Caki2 (cell line): Measurements from ENCODE around the gene DCST1. TPM values are rescaled to one million over a fixed set of nuclear protein-coding genes. Genes with fewer than 3 reads are reported as not detected.
A peak's percentile ranks its signal among the peaks of the same experiment; 100 is the strongest.

Experiments used
- DNase-seq: peaks from one replicate; pipeline ENCODE4 v3.0.0-alpha.2; 2015; ENCODE audit warnings: low read depth
- in situ Hi-C: cut with HindIII; loops from 2 replicates; pipeline ENCODE4 v1.10.0; 2016; ENCODE audit warnings: low sequenced_read_pairs, low pct_unique_long_range_greater_than_20kb, mixed read lengths
- total RNA-seq: library from RNA; depleted of rRNA; stranded (reverse); fragments of >200 nt; shearing (Covaris generic); gene quantifications from 2 replicates; pipeline ENCODE4 v1.2.3, GENCODE V29; 2014; ENCODE audit warnings: low replicate concordance

The DCST1 gene
- total RNA-seq, 1 experiment from 2014 or later, result not detected

DNA sequence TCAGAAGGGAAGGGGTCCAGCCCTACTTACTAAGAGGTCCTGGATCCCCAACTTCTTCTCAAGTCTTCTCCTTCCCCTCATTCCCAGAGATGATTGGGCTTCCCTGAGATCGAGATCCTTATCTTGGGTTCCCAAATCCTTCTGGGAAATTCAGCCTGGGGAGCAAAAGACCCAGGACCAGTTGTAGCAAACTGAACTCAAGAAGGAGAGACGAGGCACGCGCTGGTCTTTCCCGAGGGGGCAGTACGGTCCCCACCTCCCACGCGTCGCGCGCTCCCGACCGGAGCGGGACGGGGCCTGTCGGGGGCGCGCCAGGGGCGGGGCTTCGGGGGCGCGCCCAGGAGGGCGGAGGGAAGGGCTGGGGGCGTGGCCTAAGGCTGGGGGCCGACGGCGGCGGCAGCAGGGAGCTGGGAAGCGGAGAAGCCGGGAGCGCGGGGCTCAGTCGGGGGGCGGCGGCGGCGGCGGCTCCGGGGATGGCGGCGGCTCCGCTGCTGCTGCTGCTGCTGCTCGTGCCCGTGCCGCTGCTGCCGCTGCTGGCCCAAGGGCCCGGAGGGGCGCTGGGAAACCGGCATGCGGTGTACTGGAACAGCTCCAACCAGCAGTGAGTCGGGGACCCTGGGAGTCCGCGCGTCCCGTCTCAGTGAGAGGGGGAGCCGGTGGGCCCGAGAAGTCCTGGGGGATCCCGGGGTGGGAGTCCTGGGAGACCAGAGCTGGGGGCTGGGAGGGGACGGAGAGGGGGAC, 45.0 kb downstream of the DCST1 start, which contains the start of gene EFNA3:
TSS of gene EFNA3 (plus strand) at position 369 of the 741 bp plus-strand sequence. CDS start at position 474, 105 bp downstream.
- DNase-seq, result no peak

GRCh38 chr1:155079210-155079486, 45.5 kb downstream of the DCST1 start:
- in situ Hi-C loops, result no loop called here
- no peak for DNase-seq

More for the DNA sequence above, 45.0 kb downstream of the DCST1 start, which contains the start of gene EFNA3:
- in situ Hi-C loops, result no loop called here

- no peak for DNase-seq
- in situ Hi-C loops, result no loop called here
These were observed 46.1 kb downstream of the DCST1 start for GRCh38 chr1:155079487-155080311.

DNA sequence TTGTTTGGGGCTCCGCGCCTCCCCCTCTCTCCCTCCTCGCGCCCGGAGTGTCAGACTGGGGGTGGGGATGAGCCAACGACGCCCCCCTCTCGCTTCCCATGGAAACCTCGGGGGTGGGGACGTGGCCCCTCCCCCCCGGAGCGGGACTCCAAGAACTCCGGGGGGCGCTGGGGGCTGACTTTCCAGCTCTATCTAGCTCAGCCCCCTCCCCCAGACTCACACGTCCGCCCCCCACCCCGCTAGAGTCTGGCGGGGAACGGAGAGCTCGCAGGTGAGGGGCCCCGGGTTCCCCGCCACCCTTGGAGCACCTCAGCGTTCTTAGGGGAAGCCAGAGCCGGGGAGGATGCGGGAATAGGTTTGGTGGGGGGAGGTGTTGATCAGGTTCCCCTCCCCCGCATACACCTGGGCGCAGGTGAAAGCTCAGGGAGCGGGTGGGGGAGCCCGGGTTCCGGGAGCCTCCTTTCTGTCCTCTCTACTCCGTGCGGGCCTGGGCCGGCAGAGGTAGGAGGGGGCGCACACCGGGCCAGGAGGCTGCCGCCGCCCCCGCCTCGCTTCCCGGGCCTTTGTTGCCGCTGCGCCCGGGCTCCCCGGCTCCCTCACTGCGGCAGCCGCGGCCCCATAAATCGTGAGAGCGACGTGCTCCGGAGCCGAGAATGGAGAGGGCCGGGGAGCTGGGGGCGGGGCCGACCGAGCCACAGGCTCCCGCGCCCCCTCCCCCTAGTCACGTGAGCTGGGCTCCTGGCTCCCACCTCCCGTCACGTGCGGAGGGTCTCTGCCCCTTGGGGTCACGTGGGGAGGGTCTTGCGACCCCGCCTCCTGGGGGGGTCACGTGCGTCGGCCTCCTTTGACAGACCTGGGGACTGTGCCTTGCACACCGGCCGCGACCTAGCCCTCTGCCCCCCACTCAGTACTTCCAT, 46.9 kb downstream of the DCST1 start:
- in situ Hi-C loops, result no loop called here
- DNase-seq, result no peak

GRCh38 chr1:155081472-155082300, 48.1 kb downstream of the DCST1 start:
- in situ Hi-C loops, result no loop called here
- no peak for DNase-seq

GRCh38 chr1:155082301-155083051, 48.9 kb downstream of the DCST1 start:
- in situ Hi-C loops, result no loop called here
- no peak for DNase-seq

GRCh38 chr1:155083052-155083541, 49.5 kb downstream of the DCST1 start:
- in situ Hi-C loops, result no loop called here
- no peak for DNase-seq

DNA sequence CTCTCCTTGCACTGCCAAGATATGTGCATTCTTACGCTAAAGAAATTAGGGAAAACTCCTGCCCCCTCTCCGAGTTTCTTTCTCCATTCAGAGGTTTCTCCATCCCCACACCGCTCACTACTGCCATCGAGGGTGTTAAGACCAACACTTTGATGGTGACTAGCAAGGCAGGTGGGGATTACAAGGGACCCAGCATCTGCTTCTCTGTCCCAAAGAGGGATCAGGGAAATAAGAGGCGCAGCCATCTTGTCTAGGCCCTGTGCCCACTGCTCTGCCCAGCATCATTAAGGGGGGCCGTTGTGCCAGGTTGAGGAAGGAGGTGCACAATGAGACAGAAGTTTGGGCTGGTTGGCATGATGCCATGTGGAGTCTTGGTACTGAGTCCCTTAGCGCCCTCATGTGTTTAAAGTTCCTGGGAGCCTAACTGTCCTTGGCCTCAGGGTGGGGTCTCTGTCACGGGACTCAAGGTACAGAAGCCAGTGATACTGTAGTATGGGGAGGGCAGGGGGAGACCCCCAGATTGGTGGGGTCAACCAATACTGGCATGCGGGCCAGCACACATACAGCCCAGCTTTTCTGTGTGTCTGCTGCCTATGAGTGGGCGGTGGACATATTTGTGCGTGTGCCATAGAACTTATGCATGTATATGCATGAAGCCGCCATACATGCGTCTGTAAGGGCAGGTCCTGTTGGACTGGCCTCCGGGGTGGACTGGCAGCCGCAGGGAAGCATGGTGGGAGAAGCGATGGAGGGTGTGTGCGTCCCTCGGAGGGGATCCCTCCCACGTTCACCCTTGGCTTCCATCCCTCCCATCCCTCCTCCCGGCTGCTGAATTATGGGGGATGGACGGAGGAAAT, 50.5 kb downstream of the DCST1 start:
- peak; percentile 43 for DNase-seq

DNA sequence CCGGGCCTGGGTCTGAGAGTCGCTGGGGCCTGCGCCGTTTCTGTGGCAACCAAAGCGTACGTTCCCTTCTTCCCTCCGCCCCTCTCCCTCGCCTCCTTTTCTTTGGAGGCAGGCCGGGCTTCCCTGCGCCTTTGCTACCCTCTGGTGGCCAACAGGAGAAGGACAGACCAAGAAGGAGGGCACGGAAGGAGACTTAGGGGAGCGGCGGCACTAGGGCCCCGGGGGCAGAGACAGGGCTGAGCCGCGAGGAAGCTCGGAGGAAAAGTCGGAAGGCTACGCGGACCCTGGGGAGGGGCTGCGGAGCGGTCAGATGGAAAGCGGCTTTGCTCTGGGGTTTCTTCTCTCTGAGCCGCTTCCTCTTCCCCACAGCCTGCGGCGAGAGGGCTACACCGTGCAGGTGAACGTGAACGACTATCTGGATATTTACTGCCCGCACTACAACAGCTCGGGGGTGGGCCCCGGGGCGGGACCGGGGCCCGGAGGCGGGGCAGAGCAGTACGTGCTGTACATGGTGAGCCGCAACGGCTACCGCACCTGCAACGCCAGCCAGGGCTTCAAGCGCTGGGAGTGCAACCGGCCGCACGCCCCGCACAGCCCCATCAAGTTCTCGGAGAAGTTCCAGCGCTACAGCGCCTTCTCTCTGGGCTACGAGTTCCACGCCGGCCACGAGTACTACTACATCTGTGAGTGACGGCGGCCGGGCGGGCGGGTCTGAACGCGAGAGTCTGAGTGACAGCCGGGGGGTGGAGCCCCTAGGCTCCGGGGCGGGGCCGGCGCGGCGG, 51.3 kb downstream of the DCST1 start:
- peak; percentile 96 for DNase-seq
- in situ Hi-C loops, result no loop called here

More for the DNA sequence above, 50.5 kb downstream of the DCST1 start:
- in situ Hi-C loops, result no loop called here

GRCh38 chr1:155085504-155086127, 52.0 kb downstream of the DCST1 start:
- in situ Hi-C loops, result no loop called here

GRCh38 chr1:155086128-155086741, 52.6 kb downstream of the DCST1 start:
- DNase-seq, result peak; percentile 59
- in situ Hi-C loops, result no loop called here

More at GRCh38 chr1:155085504-155086127, 52.0 kb downstream of the DCST1 start:
- DNase-seq, result no peak

DNA sequence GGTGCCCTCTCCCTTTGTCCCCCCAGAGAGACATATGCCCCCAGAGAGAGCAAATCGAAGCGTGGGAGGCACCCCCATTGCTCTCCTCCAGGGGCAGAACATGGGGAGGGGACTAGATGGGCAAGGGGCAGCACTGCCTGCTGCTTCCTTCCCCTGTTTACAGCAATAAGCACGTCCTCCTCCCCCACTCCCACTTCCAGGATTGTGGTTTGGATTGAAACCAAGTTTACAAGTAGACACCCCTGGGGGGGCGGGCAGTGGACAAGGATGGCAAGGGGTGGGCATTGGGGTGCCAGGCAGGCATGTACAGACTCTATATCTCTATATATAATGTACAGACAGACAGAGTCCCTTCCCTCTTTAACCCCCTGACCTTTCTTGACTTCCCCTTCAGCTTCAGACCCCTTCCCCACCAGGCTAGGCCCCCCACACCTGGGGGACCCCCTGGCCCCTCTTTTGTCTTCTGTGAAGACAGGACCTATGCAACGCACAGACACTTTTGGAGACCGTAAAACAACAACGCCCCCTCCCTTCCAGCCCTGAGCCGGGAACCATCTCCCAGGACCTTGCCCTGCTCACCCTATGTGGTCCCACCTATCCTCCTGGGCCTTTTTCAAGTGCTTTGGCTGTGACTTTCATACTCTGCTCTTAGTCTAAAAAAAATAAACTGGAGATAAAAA, 53.4 kb downstream of the DCST1 start:
- in situ Hi-C loops, result no loop called here
- DNase-seq, result no peak

DNA sequence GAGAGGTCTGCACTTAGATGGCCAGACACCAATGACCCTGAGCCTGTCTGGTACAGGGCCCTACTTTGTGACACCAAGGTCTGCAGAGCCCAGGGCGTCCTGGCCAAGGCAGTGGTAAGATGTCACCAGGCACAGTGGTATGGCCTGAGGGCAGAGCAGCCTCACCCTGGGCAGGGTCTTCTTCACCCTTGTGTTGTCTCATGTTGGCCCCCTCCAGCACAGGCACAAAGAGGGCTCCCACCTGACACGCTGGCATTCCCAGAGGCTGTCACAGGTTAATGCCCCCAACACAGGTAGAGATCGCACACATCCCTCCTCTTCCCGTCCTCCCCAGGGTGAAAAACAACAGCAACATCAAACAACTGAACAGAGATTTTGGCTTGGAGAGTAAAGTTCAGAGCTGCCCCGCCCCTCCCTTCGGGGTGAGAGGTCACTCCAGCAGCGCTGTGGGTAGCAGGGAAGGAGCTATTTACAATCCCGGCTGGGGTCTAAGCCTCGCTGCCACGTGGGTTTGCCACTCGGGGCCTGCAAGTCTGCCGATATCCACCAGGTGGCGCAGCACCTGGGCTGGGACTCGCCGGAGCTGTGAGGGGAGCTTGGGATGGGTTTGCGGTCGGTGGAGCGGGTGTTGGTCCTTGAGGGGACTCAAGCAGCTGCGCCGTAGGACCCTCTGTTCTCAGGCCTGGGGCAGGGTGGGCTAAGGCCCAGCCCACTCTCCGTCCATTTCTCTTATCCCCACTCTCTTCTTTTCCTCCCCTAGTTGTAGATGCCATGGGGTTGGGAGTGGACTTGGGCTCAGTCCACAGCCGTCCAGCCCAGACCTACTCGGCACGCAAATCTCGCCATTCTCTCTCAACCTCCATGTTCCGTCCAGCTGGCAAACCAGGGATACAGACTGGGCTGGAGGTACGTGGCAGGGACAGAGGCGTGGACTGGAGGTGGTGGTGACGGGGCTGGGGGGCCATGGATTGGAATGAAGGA, 57.7 kb downstream of the DCST1 start:
- peak; percentile 49 for DNase-seq
- in situ Hi-C loops, result no loop called here
